Activated T-helper 1 cell treated with Interleukin-2 at 50 U/mL for 16 hours (primary cell): ENCODE measurements around the gene UBE2H.

ENCODE experiments used
- DNase-seq: peaks from one replicate; pipeline ENCODE4 v3.0.0-alpha.2; 2020; ENCODE audit warnings: low read depth

Gene UBE2H

GRCh38 chr7:129784783-129785684, 167.7 kb downstream of the UBE2H start:
- DNase-seq, result no peak

- DNase-seq, result no peak
These were observed 168.3 kb downstream of the UBE2H start for GRCh38 chr7:129784437-129784782.

- no peak for DNase-seq
These were observed 169.2 kb downstream of the UBE2H start for GRCh38 chr7:129783584-129783919.

GRCh38 chr7:129782818-129783583, 169.8 kb downstream of the UBE2H start:
- DNase-seq, result no peak

- no peak for DNase-seq
These were observed 170.6 kb downstream of the UBE2H start for GRCh38 chr7:129781928-129782817.

GRCh38 chr7:129780974-129781927, 171.5 kb downstream of the UBE2H start:
- DNase-seq, result no peak
